CD4-positive, alpha-beta T cell treated with Interleukin-6 at 100 ng/mL for 8 hours (primary cell): Measurements from ENCODE around the gene RNF43.
"Not testable (repeated sequence)": the region's sequence is repeated elsewhere in the genome, so short reads cannot be mapped to it uniquely, and the experiment has no call there.

Experiments
- DNase-seq: peaks from one replicate; pipeline ENCODE4 v3.0.0-alpha.2; 2020; ENCODE audit warnings: mixed read lengths, low spot score

RNF43 gene

DNA sequence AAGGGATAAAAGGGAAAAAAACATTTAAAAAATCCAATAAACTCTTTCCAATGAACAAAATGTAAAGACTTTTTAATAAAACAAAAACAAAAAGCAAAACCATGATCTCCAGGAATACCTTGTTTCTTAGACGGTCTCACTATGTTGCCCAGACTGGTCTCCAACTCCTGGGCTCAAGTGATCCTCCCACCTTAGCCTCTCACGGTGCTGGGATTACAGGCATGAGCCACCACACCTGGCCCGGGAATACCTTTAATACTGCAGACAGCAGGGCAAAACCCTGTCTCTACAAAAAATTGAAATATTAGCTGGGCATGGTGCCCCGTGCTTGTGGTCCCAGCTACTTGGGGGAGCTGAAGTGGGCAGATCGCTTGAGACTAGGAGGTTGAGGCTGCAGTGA lies 7.9 kb downstream of the RNF43 start:
- DNase-seq: no peak

DNA sequence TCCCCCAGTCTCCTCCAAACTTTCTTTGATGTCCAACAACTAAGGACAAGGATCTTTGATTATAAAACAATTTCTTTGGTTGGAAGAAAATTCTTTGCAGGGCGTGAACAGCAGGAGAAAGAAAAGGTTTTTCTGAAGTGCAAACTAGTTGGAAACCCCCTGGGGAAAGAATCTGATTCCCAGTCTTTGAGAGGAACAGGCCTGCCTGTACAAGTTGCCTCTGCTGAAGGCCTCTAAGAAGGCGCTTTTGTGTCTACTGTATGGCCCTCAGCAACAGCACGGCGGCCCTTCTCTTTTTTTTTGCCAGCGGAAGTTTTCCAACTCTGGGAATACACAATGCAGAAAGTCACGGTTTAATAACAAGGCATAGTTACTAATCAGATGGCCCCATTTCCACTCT lies 14.0 kb downstream of the RNF43 start:
- no peak for DNase-seq

DNA sequence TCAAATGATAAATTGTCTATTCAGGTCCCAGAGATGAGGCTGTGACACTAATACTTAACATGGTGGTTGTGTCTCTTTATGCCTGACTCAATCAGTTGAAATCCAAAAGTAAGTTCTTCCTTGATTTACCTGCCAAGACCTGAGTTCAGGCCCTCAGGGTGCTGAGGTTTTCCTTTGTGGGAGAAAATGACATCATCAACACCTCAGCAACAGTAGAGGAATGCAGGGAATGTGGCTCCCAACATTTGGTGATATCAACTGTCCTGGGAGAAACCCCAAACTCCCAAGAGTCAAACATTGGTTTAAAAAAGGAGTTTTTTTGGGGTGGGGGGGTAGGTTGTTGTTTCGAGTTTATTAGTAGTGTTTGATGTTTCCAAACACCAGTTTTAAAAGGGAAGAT lies 14.7 kb downstream of the RNF43 start:
- DNase-seq: no peak

- no peak for DNase-seq
These were observed 15.3 kb downstream of the RNF43 start for GRCh38 chr17:58402047-58402446.

- no peak for DNase-seq
These were observed 16.0 kb downstream of the RNF43 start for GRCh38 chr17:58401287-58401686.

DNA sequence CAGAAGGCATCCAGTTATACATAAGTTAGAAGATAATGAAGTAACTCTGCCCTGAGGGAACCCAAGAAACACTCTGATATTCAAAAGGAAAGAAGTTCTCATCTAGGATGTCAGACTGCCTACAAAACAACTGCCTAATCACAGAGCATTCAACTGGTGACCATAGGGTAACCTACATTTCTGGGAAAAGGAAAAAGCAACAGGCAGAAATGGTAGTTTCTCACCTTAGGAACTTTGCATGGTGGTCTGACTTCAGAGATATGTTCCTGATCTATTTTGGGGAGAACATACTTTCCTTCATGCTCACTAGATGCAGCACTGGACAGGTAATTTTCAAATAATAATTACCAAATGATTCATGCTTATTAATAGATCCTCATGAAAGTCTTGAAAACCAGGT lies 16.5 kb downstream of the RNF43 start:
- DNase-seq: no peak

DNA sequence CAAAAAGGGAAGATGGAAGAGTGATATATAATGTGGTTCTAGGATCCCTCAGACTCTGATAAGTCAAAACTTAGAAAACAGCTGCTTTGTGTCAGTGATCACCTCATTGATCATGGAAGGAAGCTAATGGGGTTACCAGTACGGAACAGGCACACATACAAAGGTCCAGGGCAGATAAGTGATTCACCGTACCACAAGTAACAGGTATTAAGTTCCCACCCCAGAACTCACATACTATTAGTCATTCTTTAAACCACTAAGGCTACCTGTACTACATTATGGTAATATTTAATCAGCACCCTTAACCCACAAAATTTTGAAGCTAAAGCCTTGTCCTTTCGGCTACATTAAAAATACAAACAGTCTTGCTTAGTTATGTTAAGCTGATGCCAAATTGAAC lies 17.4 kb downstream of the RNF43 start:
- no peak for DNase-seq

- no peak for DNase-seq
These were observed 18.6 kb downstream of the RNF43 start for GRCh38 chr17:58398574-58399266.

DNA sequence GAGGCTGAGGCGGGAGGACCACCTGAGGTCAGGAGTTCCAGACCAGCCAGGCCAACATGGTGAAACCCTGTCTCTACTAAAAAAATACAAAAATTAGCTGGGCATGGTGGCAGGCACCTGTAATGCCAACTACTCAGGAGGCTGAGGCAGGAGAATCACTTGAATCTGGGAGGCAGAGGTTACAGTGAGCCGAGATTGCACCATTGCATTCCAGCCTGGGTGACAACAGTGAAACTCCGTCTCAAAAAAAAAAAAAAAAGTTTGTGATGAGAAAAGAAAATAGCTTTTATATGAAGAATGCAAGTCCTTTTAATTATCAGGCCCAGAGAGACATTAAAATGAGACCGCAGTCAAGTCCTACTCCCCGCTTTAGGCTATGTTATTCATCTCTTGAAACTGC lies 19.9 kb downstream of the RNF43 start:
- not testable (repeated sequence) for DNase-seq

- DNase-seq: no peak
These were observed 21.2 kb downstream of the RNF43 start for GRCh38 chr17:58396173-58396572.

GRCh38 chr17:58394534-58395223 lies 22.7 kb downstream of the RNF43 start:
- DNase-seq: no peak

DNA sequence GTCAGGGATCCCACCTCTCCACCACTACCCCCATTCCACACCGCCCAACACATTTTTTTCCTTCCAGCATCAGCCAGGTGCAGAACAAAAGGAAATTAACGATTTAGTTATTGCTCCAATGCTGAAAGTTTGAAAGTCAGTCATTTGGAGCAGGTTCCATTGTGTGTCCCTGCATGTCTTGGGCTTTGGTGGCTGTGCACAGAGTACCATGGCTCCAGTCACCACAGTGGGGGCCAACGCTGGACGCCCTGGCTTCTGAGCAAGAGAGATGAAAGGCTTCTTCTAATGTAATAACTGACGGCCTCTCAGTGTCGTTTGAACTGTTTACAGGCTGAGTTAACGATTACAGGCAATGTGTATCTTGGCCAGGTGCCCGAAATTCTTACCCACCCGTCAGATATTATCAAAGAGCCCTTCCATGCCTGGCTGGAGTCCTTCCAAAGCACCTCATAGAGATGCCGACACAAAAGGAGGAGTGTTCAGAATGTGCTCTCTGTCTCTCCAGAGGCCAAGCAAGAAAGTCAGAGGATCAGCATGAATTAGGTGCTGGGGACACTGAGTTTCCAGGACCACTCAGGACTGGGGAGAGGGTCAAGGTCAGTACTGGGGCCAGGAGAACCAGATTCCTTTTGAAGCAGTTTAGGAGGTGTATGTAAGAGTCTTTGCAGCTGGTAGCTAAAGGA lies 25.9 kb downstream of the RNF43 start:
- DNase-seq: no peak

GRCh38 chr17:58390884-58391283 lies 26.4 kb downstream of the RNF43 start:
- DNase-seq: no peak

DNA sequence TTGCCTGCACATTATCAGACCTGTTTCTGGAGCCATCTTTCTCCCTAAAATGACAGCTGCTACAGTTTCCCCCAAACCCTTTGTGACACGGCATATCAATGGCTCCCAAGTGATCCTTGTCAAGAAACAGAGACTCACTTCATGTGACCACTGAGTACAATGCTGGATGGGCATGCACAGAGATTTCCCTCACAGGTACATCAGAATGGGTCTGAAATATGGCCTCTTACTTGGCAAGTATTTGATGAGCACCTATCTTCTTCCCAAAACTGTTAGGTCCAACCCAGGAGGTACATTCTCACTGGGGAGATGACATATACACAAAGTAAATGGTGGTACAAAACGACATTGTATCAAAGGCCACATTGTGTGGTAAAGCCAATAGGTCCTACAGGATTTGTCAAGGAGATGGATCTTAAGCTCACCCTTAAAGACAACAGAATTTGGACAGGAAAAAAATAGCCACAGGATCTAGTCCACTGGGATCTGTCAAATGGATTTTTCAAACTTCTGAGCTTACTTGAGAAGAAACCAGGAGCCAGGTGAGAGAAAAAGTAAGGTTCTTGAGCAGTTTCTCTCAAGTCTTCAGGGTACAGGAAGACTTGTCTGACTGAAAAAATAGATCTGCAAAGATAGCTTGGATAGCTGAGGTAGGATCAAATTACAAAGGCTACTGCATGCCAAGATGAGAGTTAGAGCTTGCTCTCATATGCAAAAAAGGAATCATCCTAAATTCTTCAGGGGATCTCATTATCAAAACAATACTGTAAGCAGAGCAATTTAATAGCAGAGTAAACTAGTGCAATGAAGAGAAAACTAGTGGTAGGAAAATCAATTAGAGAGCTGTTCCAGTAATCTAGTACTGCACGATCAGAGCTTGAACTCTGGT lies 28.8 kb downstream of the RNF43 start:
- no peak for DNase-seq

DNA sequence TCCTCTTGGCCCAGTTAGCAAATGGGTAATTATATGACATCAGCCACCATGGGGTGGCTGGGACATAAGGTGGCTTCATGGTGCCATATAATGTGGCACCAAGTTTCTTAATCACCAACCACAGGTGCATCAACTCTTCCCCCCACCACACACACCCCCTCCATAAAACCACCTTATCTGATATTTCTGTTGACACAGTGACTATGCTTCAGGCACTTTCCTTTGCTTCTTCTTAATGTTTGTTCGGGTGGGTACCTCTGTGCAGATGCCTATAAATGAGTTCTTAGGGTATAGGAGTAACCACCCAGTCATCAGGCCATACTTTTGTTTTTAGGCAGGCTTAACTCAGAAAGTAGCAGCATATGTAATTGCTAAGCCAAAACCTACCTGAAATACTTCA lies 29.5 kb downstream of the RNF43 start:
- DNase-seq: no peak

DNA sequence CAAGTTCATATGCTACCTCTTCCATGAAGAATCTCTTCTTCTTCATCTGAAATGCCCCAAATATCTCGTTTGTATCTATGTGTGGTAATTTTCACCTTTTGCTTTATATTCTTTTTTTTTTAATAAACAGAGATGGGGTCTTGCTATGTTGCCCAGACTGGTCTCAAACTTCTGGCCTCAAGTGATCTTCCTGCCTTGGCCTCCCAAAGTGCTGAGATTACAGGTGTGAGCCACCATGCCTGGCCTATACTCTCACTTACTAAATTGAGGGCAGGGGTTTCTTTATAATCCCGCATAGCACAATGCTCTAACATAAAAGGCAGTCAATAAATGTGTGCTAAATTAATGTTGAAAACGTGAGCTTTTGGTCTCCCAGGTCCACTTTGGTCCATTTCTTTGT lies 30.6 kb downstream of the RNF43 start:
- DNase-seq: no peak

GRCh38 chr17:58385359-58385899 lies 31.9 kb downstream of the RNF43 start:
- no peak for DNase-seq

DNA sequence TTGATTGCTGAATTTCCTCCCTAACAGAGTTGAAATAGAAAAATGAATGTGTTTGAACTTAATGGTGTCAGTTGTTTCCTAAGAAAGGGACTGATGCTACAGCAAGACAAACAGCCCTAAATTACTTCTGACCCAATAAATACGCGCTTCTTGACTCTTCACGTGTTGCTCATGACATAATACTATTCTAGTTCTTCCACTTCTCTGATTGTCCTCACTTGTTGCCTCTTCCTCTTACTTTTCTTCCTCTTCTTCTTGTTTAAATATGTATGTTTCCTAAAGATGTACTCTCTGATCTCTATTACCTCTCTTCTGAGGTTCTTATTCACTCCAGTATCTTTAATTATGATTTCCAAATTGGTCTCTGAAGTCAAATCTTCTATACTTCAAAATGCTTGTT lies 32.4 kb downstream of the RNF43 start:
- DNase-seq: no peak

DNA sequence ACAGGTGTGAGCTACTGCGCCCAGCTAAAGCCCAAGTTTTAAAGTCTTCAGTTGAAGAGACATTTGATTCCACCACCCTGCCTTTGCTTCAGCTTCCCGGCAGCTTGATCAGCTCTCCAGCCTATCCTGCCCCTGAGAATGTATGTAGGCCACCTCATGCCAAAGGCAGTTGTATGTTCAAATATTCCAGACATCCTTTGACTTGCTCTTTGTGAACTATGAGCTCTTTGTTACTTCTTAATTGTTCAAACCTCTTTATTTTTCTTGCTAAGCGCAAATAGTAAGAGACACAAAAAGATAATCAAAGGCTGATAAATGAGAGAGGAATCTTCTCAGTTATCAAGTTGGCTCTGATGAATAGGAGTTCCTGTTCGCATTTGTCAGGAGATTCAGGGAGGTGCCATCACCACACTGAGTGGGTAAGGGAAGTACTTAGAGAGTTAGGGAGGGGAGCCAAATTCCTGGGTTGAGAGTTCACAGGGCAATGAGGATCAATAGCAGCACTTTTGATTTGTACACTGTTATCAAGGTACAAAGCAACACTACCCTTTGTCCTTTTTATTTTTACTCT lies 33.4 kb downstream of the RNF43 start:
- no peak for DNase-seq

DNA sequence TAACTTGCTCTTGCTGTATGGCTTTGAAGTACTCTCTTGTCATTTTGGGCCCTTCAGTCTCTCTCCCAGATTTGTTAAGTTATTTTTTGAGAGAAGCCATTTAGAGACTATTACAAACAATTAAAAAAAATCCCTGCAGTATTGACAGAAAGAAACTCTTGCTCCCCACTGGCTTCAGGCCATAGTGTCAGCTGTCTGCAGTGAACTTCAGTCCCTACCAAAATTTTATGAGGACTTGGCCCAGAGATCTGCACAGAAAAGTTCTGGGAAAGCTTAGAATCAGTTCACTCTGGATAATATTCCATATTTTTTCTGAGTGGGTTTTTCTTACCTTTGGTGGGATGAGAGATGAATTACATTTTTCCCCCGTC lies 34.5 kb downstream of the RNF43 start:
- DNase-seq: no peak

GRCh38 chr17:58382108-58382871 lies 35.0 kb downstream of the RNF43 start:
- DNase-seq: no peak
